B cell (primary cell): ENCODE results near the gene MCF2L. TPM values are rescaled to one million over a fixed set of nuclear protein-coding genes. Genes with fewer than 3 reads are reported as not detected.

Experiments used
- ATAC-seq: fragments of 200-7000 bp; cut with Tn5 transposase; one replicate; pipeline ENCODE4 v1.10.0; 2021; ENCODE audit warnings: low read depth, mild to moderate bottlenecking, moderate number of reproducible peaks, moderate library complexity
- CTCF ChIA-PET: fragments of 350-600 bp; sonication (Branson Sonifier 250); formaldehyde crosslinking; loops from one replicate; lab custom pipeline; 2021; ENCODE audit warnings: antibody characterized with exemption, inconsistent platforms; lab: Charles Lee
- POLR2A ChIA-PET: fragments of 350-600 bp; sonication (Branson Sonifier 250); formaldehyde crosslinking; loops from one replicate; lab custom pipeline; 2021; ENCODE audit warnings: antibody characterized with exemption; lab: Charles Lee
- DNase-seq: peaks from one replicate; pipeline ENCODE4 v3.0.0; 2013
- H2AFZ ChIP-seq: 2 replicates; pipeline ENCODE4 v1.6.1; 2012; ENCODE audit warnings: mild to moderate bottlenecking, low read depth, low read length; ENCODE audit not compliant: insufficient read depth, poor library complexity, severe bottlenecking
- H3K27ac ChIP-seq, 2 donors: 1 replicate in 1 of 2; 2 replicates in 1 of 2; pipeline ENCODE4 v1.5.1; 2012 to 2013; ENCODE audit warnings: low read length in 2 of 2, mild to moderate bottlenecking in 2 of 2, moderate library complexity in 1 of 2
- H3K27me3 ChIP-seq, 4 experiments: fragments of 200-600 bp in 1 of 4; sonication (generic) in 1 of 4; replicated peaks in 1 of 4; 1 replicate in 2 of 4; 2 replicates in 2 of 4; pipeline versions ENCODE4 v1.6.1 to v1.7.0; 2013 to 2016; ENCODE audit warnings: low read length in 3 of 4, mild to moderate bottlenecking in 2 of 4, mixed read lengths in 1 of 4, moderate library complexity in 1 of 4; ENCODE audit not compliant: insufficient read depth in 4 of 4, control insufficient read depth in 3 of 4; ENCODE audit errors: control extremely low read depth in 1 of 4
- H3K36me3 ChIP-seq, 2 experiments: replicated peaks in 1 of 2; 1 replicate in 1 of 2; 2 replicates in 1 of 2; pipeline versions ENCODE4 v1.6.1 to v1.7.1; 2013; ENCODE audit warnings: low read length in 1 of 2; ENCODE audit not compliant: insufficient read depth in 2 of 2, control insufficient read depth in 1 of 2; ENCODE audit errors: control extremely low read depth in 1 of 2, extremely low read depth in 1 of 2
- H3K4me1 ChIP-seq, 2 donors: fragments of 200-600 bp in 1 of 2; sonication (generic) in 1 of 2; 1 replicate in 1 of 2; 2 replicates in 1 of 2; pipeline versions ENCODE4 v1.5.1 to v1.6.1; 2013 to 2017; ENCODE audit warnings: low read length in 2 of 2; ENCODE audit not compliant: control insufficient read depth in 2 of 2, insufficient read depth in 2 of 2
- H3K4me2 ChIP-seq: replicated peaks from 2 replicates; pipeline ENCODE3; 2012; ENCODE audit warnings: mild to moderate bottlenecking, low read depth, low read length; ENCODE audit not compliant: poor library complexity, severe bottlenecking
- H3K4me3 ChIP-seq, 5 experiments: fragments of 200-600 bp in 1 of 5; sonication (generic) in 1 of 5; 1 replicate in 3 of 5; 2 replicates in 2 of 5; pipeline versions ENCODE4 v1.5.1 to v1.7.0; 2011 to 2016; ENCODE audit warnings: low read length in 4 of 5, mild to moderate bottlenecking in 4 of 5, low read depth in 2 of 5, control low read depth in 1 of 5, moderate library complexity in 1 of 5; ENCODE audit not compliant: insufficient read depth in 1 of 5; ENCODE audit errors: control extremely low read depth in 1 of 5, extremely low read depth in 1 of 5
- H3K79me2 ChIP-seq: fragments of 200-600 bp; sonication (generic); one replicate; pipeline ENCODE4 v1.6.0; 2016; ENCODE audit warnings: low read length; ENCODE audit not compliant: control insufficient read depth, insufficient read depth
- H3K9ac ChIP-seq: fragments of 200-600 bp; sonication (generic); 2 replicates; pipeline ENCODE4 v1.6.1; 2017; ENCODE audit warnings: mild to moderate bottlenecking, low read length, moderate library complexity
- H3K9me3 ChIP-seq, 3 donors: one replicate each; pipeline versions ENCODE4 v1.6.1 to v1.7.1; 2013; ENCODE audit warnings: low read length in 2 of 3; ENCODE audit not compliant: control insufficient read depth in 2 of 3, insufficient read depth in 1 of 3; ENCODE audit errors: control extremely low read depth in 1 of 3
- H4K20me1 ChIP-seq: 2 replicates; pipeline ENCODE4 v1.6.0; 2012; ENCODE audit warnings: mild to moderate bottlenecking, low read length; ENCODE audit not compliant: insufficient read depth, control insufficient read depth, poor library complexity, severe bottlenecking
- H3K27ac Mint-ChIP-seq: one replicate; pipeline ENCODE4 v1.8.0; 2021; ENCODE audit warnings: mixed read lengths
- H3K27me3 Mint-ChIP-seq: one replicate; pipeline ENCODE4 v1.8.0; 2021; ENCODE audit warnings: mixed read lengths
- H3K4me1 Mint-ChIP-seq: one replicate; pipeline ENCODE4 v1.8.0; 2021; ENCODE audit warnings: mixed read lengths
- H3K4me3 Mint-ChIP-seq: one replicate; pipeline ENCODE4 v1.8.0; 2021; ENCODE audit warnings: mixed read lengths
- H3K9me3 Mint-ChIP-seq: one replicate; pipeline ENCODE4 v1.8.0; 2022; ENCODE audit warnings: mixed read lengths; ENCODE audit not compliant: insufficient read depth
- EZH2 ChIP-seq: IDR thresholded peaks from 2 replicates; pipeline ENCODE4 v1.6.1; 2012; ENCODE audit warnings: borderline replicate concordance, low read depth, mild to moderate bottlenecking, moderate library complexity, low read length; ENCODE audit not compliant: insufficient read depth, poor library complexity, severe bottlenecking
- WGBS: methylation state at CpG from one replicate; pipeline ENCODE4 v1.1.5; 2013; ENCODE audit warnings: missing lambda C conversion rate; ENCODE audit not compliant: insufficient coverage; 5-methylcytosine and 5-hydroxymethylcytosine counted together
- intact Hi-C: fragments of 100-400 bp; cut with micrococcal nuclease; formaldehyde crosslinking; loops from one replicate; pipeline ENCODE4 v1.10.0; 2022
- polyA plus RNA-seq: library from polyadenylated mRNA; depleted of rRNA; stranded (reverse); fragments of >200 nt; gene quantifications from 2 replicates; pipeline ENCODE4 v1.2.3, GENCODE V29; 2012
- total RNA-seq, 2 donors: library from RNA; stranded (reverse); fragments of 120-200 nt in 1 of 2; gene quantifications; 1 replicate in 1 of 2; 2 replicates in 1 of 2; pipeline versions ENCODE4 v1.2.3 to v1.2.4, GENCODE V29; 2013 to 2022
- TF ChIP-seq, protein P1 (sequence below): fragments of 200-600 bp; IDR thresholded peaks from one replicate; pipeline ENCODE4 v1.8.0; 2022; ENCODE audit warnings: antibody characterized with exemption, mild to moderate bottlenecking

The MCF2L gene
- total and polyA plus RNA-seq, 2 donors (not counting 1 experiment from before 2014, with no cell fraction given) = 3.7 to 8.2 TPM

DNA sequence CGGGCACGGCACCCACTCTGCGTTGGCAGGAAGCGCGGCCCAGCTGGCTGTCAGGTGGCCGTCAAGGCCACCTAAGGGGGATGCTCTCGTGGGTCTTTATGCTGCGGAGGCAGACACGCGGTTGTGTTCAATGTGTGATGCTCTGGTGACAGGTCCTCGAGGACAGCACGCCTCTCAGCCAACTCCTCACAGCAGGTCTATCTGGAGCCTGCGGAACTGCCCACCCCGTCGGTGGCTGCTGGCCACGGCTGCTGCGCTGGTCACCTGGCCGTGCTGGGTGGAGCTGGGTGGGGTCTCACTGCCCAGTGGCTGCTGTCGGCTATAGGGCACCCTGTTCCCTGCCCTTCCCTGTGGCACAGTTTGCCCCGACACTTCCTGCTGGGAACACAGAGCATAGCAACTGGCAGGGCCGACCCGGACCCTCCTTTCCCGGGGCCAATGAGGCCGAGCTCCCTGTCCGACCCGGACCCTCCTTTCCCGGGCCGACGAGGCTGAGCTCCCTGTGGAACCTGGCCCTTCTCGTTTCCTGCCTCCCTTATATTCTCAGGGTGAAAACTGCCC is 122.3 kb downstream of the MCF2L start:
- 92% methylated on average over 30 of the region's 30 CpGs for WGBS
- DNase-seq (no peak), ATAC-seq (no peak)
- no peak overlapping the region for H3K4me3 Mint-ChIP-seq
- H2AFZ ChIP-seq = no peak overlapping the region
- peaks cover 0 to under 1% (median 0%) of the 10 kb centered on the region in 3 donors for H3K9me3 ChIP-seq
- CTCF ChIA-PET = no interaction called here
- intact Hi-C loops = no loop called here
- H3K9ac ChIP-seq = no peak overlapping the region
- H3K27ac Mint-ChIP-seq = no peak overlapping the region
- H3K4me1 ChIP-seq = no peaks in the 10 kb centered on the region
- H3K4me3 ChIP-seq = no peak overlapping the region
- POLR2A ChIA-PET = no interaction called here
- H3K27me3 Mint-ChIP-seq = no peaks in the 10 kb centered on the region
- no peaks in the 10 kb centered on the region for H4K20me1 ChIP-seq
- no peak for TF ChIP-seq EZH2
- TF ChIP-seq, protein P1, sequence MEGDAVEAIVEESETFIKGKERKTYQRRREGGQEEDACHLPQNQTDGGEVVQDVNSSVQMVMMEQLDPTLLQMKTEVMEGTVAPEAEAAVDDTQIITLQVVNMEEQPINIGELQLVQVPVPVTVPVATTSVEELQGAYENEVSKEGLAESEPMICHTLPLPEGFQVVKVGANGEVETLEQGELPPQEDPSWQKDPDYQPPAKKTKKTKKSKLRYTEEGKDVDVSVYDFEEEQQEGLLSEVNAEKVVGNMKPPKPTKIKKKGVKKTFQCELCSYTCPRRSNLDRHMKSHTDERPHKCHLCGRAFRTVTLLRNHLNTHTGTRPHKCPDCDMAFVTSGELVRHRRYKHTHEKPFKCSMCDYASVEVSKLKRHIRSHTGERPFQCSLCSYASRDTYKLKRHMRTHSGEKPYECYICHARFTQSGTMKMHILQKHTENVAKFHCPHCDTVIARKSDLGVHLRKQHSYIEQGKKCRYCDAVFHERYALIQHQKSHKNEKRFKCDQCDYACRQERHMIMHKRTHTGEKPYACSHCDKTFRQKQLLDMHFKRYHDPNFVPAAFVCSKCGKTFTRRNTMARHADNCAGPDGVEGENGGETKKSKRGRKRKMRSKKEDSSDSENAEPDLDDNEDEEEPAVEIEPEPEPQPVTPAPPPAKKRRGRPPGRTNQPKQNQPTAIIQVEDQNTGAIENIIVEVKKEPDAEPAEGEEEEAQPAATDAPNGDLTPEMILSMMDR = no peak
- H3K4me2 ChIP-seq = no peak overlapping the region
- H3K9me3 Mint-ChIP-seq = no peaks in the 10 kb centered on the region
- H3K36me3 ChIP-seq = no peaks in the 10 kb centered on the region
- H3K79me2 ChIP-seq = no peaks in the 10 kb centered on the region
- H3K27ac ChIP-seq = no peak overlapping the region
- no peaks in the 10 kb centered on the region for H3K27me3 ChIP-seq
- H3K4me1 Mint-ChIP-seq = no peaks in the 10 kb centered on the region

- Mint-ChIP-seq H3K27me3 (no peaks in the 10 kb centered on the region), H3K9me3 (no peaks in the 10 kb centered on the region), H3K4me3 (no peak overlapping the region), H3K4me1 (no peaks in the 10 kb centered on the region), H3K27ac (no peak overlapping the region)
- WGBS = 88% methylated on average over 25 of the region's 33 CpGs
- CTCF ChIA-PET = no interaction called here
- Histone ChIP-seq H2AFZ (no peak overlapping the region), H3K27ac (no peak overlapping the region), H3K4me2 (no peak overlapping the region), H3K79me2 (no peaks in the 10 kb centered on the region), H3K4me1 (no peaks in the 10 kb centered on the region), H3K27me3 (no peaks in the 10 kb centered on the region), H3K9me3 (no peaks in the 10 kb centered on the region), H3K36me3 (no peaks in the 10 kb centered on the region), H4K20me1 (no peaks in the 10 kb centered on the region), H3K9ac (no peak overlapping the region), H3K4me3 (no peak overlapping the region)
- DNase-seq (no peak), ATAC-seq (no peak)
- no peak for TF ChIP-seq EZH2
- TF ChIP-seq, protein P1 = no peak
- POLR2A ChIA-PET = no interaction called here
- intact Hi-C loops = no loop called here
These were observed 123.1 kb downstream of the MCF2L start for GRCh38 chr13:113091891-113092775.
